Stromal cell of bone marrow (primary cell): Measurements from ENCODE around the gene SPDYE2B.
"Not testable (repeated sequence)": the region's sequence is repeated elsewhere in the genome, so short reads cannot be mapped to it uniquely, and the experiment has no call there.

Source experiments
- DNase-seq: peaks from one replicate; pipeline ENCODE4 v3.0.0-alpha.2; 2012; ENCODE audit warnings: low read depth

The SPDYE2B gene, protein sequence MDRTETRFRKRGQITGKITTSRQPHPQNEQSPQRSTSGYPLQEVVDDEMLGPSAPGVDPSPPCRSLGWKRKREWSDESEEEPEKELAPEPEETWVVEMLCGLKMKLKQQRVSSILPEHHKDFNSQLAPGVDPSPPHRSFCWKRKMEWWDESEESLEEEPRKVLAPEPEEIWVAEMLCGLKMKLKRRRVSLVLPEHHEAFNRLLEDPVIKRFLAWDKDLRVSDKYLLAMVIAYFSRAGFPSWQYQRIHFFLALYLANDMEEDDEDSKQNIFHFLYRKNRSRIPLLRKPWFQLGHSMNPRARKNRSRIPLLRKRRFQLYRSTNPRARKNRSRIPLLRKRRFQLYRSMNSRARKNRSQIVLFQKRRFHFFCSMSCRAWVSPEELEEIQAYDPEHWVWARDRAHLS

DNA sequence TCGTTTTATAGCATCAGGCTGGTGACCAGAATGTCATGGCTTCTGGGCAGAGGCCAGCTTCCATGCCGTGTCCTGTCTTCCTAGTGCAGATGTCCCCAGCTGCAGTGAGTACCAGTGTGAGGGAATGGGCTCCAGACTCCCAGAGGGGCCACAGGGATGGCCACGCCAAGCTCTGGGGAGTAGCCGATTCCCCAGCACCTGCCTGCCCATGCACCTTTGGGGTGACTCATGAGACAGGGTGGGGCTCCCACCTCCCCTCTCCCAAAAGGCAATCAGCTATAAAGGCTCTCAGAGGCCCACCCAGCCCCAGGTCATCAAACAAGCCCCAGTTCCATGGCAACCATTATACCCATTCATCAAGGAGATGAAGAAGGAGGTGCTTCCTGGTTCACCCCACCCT is at the start of gene SPDYE2B:
Gene SPDYE2B (plus strand): TSS at position 396 of the 400 bp plus-strand sequence. CDS start 2,030 bp downstream, outside the sequence.
- DNase-seq = not testable (repeated sequence)

DNA sequence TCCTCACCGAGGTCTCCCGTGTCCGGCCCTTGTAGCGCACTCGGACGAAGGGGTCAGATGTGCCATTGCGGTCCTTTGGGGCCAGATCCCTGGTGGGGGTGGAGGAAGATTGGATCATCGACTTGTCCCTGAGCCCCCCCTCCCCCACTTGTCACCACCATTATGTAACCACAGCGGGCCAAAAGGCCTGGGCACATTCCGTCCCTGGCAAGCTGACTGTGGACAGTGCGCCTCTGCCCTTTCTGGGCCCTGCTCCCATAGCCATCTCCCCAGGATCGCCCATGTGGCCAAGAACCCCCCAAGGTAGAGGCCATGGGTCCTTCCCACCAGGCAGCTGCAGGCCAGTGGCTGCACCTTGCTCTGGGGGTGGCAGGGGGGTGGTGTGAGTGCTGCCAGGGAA is 47.8 kb upstream of the SPDYE2B start:
- not testable (repeated sequence) for DNase-seq

DNA sequence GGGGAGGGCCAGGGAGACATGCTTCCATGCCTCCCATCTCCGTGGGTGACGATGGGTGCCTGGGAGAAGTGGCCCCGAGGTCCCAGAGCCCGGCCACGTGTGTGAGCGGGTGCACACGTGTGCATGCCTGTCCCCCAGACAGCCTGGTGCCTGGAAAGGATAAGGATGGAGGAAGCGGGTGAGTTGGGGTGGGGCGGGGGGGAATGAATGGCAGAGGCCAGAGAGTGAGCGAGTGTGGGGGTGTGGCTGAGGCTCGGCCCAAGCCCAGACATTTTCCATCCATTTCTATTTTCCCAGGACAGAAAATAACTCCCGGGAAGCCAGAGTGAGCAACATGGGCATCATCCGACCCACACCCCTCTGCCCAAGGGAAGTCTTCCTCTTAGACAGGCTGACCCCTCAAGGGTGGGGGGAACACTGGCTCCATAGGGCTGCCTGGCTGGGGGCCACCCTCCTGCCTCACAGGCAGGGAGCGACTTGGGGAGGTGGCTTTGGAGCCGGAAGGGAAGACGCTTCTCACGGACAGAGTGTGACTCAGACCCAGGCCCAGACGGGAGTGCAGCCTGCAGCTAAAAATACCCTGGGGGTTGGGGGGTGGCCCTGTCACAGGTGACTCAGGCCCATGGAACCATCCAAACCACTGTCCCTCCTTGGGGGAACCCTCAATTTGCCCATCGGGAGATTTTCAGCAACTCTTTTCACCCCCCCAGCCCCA is 45.5 kb upstream of the SPDYE2B start:
- not testable (repeated sequence) for DNase-seq

DNA sequence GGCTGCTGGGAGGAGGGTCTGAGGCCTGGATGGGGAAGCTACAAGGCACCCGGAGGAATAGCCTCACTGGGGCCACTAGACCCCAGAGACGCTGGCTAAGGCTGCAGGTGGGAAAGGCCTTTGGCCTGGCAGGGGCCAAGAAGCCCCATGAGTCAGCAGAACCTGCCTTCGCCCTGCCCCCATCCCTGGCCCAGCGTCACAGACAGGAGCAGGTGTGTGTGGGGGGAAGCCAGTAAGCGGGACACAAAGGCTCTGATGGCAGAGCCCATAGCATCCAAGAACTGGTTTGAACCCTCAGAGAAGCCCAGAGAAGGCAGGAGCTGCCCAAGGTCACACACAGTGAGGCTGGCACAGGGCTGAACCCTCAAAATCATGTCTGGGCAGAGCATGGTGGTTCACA is 43.3 kb upstream of the SPDYE2B start:
- not testable (repeated sequence) for DNase-seq

DNA sequence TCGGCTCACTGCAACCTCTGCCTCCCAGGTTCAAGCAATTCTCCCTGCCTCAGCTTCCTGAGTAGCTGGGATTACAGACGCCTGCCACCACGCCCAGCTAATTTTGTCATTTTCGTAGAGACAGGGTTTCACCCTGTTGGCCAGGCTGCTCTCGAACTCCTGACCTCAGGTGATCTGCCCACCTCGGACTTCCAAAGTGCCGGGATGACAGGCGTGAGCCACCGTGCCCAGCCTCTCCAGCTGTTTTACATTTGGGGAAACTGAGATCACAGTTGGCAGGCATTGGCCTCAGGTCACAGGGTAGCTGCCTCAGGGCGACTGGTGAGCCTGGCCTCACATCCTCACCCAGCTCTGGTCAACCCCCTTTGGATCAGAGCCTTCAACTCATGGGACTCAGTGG is 40.4 kb upstream of the SPDYE2B start:
- not testable (repeated sequence) for DNase-seq

DNA sequence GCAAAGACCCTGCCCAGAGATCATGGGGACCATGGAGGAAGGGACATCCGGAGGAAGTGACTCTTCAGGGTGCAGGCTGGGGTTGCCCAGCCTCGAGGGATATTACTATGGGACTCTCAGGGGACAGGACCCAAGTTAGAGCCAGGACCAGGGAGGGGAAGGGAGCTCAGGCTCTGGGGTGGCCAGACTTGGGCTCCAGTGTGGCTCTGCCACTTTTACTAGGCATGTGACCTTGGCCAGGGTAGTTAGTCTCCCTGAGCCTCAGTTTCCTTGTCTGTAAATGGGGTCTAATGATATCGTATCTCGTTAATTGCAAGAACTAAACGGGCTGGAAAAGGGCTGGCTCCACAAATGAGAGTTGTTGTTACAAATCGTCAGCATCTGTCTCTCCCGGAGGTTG is 39.7 kb upstream of the SPDYE2B start:
- not testable (repeated sequence) for DNase-seq

DNA sequence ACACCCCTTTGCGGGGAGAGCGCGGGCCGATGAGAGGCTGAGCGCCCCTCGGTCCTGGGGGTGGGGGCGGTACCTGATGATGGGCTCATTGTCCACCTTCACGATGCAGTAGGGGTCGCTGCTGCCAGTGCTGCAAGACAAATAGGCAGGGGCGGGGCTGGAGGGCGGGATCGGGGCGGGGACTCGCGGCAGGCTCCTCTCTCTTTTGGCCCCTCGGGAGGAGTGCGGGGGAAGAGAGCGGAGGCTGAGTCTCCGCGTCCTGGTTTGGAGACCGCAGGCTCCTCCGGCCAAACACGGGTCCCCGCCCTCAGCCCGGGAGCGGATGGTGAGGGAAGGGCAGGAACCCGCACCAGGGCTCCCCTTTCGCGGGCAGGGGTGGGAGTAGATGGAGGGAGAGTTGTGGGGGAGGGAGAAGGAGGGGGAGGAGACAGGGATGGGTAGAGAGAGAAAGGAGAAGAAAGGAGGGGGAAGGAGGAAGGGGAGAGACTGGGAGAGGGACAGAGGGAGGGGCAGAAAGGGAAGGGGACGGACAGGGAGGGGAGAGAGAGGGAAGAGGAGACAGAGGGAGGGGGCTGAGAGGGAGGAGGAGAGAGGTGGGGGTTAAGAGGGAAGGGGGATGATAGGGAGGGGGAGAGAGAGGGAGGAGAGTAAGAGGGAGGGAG is 39.0 kb upstream of the SPDYE2B start:
- DNase-seq = not testable (repeated sequence)

DNA sequence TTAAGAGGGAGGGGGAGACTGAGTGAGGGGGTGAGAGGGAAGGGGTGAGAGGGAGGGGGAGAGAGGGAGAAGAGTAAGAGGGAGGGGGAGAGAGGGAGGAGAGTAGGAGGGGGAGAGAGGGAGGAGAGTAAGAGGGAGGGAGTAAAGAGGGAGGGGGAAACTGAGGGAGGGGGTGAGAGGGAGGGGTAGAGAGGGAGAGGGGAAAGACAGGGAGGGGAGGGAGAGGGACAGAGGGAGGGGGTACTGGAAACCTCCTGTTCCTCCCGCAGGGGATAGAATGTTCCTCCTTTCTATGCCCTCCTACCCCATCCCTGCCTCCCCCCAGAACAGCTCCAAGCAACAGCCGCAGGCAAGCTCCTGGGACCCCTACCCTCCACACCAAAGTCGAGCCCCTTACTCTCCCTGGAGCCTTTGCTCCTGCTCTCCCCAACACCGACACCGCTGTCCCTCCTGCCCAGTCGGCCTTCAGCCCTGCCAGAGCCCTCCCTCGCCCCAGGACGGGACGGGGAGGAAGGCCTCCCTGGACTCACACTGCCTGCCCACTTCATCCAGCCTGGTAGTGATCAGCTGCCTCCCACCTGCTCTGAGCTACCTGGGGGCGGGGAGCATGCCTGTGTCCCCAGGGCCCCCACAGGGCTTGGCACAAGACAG is 38.3 kb upstream of the SPDYE2B start:
- not testable (repeated sequence) for DNase-seq

DNA sequence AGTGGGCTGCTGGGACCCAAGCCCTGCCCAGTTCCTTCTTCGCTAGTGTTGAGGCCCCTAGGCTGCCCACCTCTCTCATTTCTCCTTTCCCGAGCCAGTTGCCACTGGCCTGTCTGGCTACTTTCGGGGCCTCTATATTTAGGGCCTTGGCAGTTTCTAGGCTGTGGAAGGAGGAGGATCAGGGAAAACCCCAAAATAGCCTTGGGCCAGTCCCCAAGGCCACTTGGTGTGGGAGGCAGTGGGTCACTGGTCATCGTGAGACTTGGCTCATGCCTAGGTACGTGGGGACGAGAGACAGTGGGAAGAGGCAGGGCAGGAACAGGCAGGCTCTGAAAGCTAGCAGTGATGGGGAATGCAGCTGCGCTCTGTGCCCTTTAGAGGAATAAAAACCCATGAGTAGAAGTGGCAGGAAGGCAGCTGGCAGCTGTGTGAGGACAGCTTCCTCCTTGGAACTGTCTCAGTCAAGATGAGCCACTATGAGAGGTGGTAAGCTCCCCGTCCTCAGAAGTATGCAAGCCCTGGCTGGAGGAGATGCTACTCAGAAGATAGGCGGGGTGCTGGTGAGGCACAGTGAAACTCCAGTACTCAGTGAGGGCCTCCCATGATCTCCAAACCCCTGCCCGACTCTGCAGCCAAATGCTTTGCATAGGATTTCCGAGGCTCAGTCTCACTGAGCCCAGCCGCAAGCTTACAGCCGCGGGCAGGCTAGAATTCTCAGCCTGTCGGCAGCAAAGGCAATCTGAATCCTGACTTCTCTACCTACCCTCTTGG is 36.4 kb upstream of the SPDYE2B start:
- DNase-seq = not testable (repeated sequence)

DNA sequence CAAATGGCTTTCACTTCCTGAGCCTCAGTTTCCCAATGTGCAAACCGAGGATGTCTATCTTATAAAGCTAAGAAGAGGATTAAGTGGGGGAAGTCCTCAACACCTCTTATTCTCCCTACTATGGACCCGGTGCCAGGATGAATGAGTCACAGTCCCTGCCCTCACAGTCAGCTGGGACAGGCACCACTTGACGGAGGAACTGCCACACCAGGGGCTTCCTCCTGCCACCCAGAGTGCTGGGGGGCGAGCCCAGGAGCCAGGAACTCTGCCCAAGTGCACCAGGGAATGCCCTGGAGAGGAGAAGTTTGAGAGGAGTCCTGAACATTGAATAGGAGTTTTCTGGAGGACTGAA is 35.8 kb upstream of the SPDYE2B start:
- not testable (repeated sequence) for DNase-seq

DNA sequence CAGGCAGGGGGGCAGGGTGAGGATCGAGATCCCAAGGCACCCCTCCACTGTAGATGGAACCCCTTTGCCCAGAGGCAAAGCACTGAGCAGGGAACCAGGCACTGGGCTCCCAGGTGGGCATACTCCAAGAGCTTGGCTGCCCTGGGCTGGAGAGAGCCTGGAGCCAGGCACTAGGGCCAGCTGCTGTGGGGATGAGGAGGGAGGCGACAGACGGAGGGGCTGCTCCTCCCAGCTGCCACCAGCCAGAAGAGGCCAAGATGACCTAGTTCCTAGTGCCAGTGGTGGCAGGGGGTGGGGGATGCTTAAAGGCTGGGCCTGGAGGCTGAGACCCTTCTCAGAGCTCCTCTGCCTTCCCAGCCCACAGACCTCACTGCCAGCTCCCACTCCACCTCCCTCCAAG is 35.2 kb upstream of the SPDYE2B start:
- DNase-seq = not testable (repeated sequence)

DNA sequence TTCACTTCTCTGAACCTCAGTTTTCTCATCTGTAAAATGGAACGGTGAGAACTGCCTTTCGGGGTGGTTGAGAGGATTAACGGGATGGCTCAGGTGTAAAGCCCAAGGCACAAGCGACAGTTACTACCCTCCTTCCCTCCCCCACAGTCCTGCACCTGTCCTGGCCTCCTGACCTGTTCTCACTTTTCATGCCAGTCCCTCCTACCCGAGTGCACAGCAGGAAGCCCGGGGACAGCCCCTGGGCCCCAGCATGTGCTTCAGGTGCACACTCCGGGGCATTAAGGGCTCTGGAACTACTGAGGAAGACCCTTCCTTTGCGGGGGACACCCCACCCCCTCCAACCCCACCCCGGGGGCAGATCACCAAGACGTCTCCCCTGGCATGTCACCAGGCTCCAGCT is 34.2 kb upstream of the SPDYE2B start:
- not testable (repeated sequence) for DNase-seq

DNA sequence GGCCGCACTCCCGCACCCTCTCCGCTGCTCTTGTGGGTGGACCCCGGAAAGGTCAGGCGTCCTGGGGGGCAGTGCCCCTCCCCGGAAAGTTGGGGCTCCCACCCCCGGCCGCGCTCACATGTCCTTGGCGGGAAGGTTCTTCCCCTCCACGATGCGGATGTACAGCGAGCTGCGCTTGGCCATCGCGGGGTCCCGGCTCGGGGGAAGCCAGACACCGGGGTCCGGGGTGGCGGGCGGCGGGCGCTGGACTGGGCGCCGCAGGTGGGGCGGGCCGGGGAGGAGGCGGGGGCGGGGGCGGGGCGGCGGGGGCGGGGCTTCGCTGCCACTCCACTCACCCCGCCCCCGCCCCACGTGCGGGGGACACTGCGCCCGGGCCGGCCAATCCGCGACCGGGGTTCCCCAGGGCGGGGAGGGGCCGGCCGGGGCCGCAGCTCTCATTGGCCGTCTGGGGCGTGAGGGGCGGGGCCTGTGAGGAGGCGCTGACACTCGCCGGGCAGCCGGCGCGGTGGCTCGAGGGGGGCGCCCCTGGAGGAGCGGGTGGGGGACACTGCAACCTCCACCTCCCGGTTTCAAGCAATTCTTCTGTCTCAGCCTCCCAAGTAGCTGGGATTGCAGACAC is 33.5 kb upstream of the SPDYE2B start, which contains the start of gene RASA4:
Gene RASA4 (minus strand): TSS at position 250 of the 619 bp plus-strand sequence. CDS start 67 bp downstream, at position 183.
- DNase-seq = not testable (repeated sequence)

DNA sequence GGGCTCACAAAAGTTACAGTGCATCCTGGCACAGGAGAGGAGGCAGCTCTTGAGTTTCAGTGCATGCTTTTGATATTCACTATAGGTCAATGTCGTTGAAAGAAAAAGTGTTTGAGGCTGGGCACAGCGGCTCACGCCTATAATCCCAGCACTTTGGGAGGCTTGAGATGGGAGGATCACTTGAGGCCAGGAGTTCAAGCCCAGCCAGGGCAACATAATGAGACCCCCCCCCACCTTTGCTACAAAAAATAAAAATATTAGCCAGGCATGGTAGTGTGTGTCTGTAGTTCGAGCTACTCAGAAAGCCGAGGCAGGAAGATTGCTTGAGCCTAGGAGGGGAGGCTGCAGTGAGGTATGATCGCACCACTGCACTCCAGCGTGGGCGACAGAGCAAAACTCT is 32.0 kb upstream of the SPDYE2B start:
- not testable (repeated sequence) for DNase-seq

DNA sequence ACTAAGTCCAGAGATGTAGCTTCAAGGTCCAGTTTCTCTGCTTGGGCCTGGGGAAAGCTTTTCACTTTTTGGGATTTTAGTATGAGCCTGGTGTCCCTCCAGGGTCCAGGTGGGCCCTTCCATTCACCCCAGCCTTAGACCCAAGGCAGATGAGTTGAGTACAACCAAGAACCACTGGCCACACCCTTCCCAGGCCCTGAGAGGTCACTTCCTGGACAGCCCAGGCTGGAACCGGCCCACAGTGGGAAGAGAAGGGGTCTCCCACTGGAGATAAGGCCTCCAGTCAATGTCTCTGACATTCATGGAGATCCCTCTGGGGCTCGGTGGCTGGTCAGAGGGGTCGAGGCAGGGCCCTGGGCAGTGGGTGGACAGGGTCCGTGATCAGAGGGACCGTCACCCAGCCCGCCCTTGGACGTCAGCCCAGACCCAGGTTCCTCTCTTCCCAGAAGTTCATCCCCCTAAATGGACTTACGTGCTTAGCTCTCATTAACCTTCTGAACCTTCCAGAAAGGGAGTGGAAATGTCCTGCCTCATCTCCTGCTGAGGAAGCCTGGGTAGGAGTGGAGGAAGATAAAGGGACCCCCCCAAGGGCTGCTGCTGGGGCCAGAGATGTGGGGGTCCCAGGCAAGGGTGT is 22.7 kb upstream of the SPDYE2B start:
- DNase-seq = not testable (repeated sequence)

DNA sequence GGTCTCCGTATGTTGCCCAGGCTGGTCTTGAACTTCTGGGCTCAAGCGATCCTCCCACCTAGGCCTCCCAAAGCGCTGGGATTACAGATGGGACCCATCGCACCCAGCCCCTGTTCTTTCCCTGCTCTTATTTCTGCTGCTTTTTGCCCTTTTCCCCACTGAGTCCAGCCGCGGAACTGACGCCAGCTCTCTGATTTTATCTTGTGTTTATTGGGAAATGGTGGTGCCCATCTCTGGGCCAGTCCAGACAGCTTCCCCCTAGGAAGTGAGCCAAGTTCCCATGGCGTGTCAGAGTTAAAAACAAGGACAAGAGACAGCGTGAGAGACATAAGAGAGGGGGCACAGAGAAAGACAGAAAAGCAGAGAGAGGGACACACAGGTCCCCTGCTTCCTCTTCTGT is 19.5 kb upstream of the SPDYE2B start:
- not testable (repeated sequence) for DNase-seq

DNA sequence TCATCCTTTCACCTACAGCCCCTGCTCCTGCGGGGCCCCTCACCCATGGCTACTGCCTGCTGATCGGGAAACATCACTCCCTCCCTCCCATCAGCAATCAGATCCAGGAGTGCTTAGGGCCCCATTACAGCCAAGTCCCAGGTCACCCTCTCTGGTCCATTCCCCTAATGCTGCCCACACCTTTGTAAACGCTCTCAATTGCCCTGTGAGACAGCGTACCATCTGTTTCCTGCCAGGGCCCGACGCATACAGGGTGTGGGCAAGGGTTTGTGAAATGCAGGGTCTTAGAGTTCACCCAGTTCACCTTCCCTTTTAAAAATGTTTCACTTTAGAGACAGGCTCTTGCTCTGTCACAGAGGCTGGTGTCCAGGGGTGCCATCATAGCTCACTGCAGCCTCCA is 15.8 kb upstream of the SPDYE2B start:
- not testable (repeated sequence) for DNase-seq

DNA sequence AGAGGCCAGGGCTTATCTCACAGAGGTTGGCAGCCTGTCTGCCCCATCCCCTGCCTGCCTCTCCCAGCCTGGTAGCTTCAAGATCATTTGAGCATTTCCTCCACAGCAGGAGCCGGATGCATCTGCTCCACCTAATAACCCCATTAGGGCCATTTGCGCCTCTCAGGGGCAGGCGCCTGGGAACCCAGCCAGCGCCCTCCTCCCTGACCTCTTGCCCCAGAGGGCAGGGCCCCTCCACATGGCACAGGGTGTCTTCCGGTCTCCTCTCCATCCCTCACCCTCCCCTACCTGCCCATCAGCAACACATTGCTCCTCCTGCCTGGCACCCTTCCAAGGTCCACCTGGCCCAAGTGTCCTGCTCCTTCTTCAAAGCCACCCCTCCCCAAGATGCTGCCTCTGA is 14.8 kb upstream of the SPDYE2B start:
- DNase-seq = not testable (repeated sequence)

DNA sequence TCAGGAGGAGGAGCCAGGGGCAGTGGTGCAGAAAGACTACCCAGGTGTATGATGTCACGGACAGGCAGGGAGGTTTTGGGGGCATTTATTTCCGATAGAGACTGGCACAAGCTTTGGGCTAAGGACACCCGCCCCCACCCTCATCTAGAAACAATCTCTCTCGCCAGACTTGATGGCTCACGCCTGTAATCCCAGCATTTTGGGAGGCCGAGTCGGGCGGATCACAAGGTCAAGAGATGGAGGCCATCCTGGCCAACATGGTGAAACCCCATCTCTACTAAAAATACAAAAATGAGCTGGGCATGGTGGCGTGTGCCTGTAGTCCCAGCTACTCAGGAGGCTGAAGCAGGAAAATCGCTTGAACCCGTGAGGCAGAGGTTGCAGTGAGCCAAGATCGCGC is 13.2 kb upstream of the SPDYE2B start:
- not testable (repeated sequence) for DNase-seq

DNA sequence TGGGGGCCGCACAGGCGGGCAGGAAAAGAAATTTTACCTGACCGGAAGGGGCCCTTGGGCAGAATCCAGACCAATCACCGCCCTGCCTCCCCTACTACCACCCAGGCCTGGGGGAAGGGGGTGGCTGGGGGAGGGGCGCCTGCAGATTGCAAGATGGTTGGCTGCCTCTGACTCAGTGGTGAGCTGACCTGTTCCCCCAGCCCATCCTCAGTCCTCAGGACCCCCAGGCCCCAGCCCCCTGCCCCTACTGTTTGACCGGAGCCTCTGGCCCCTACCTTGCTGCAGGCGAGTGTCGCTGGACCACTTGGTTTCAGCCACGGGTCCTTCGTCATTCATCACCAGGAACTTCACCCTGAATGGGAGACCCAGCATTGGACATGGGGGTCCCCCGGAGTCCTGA is 11.3 kb upstream of the SPDYE2B start:
- not testable (repeated sequence) for DNase-seq
